Stimulated activated CD8-positive, alpha-beta memory T cell treated with anti-CD3 and anti-CD28 coated beads, Interleukin-15, amount 100 ng/mL, for 1 hour (primary cell): ENCODE measurements around the gene BAHD1.

ENCODE experiments used
- DNase-seq: peaks from one replicate; pipeline ENCODE4 v3.0.0-alpha.2; 2020; ENCODE audit warnings: low read depth

Gene BAHD1

GRCh38 chr15:40467261-40467615 is 26.5 kb downstream of the BAHD1 start:
- DNase-seq, result no peak

- DNase-seq, result no peak
Measured at GRCh38 chr15:40468898-40469331, 28.2 kb downstream of the BAHD1 start.

DNA sequence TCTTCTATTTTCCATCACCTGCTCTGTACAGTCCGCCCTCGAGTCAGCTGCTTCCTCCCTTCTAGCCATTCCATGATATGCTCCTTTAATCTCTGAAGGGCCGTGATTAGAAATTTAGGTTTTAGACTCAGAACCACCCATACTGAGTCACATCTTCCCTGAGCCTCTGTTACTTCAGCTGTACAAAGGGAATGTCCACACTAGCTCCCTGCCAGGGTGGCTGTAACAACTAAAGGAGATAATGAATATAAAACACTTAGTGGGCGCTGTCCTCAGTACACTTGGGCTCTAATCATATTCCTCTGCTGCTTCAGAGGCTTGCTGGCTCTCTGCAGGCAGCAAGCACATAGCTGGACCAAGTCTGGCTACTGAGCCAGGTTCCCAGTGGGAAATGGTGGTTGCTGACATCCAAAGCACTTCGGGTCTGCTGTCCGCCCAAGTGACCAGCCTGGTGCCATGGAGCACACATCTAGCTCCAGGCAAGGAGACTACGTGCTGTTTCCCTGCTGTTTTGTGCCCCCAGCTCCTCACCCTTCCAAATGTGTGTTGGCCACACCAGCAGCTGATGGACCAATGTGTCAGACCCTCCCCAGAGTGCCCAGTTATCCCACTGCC is 29.1 kb downstream of the BAHD1 start:
- DNase-seq, result no peak

- DNase-seq, result no peak
Measured at GRCh38 chr15:40470423-40471104, 29.8 kb downstream of the BAHD1 start, which contains the start of gene CHST14. Gene CHST14 (plus strand): TSS chr15:40470984. CDS start chr15:40471214, 230 bp downstream.

DNA sequence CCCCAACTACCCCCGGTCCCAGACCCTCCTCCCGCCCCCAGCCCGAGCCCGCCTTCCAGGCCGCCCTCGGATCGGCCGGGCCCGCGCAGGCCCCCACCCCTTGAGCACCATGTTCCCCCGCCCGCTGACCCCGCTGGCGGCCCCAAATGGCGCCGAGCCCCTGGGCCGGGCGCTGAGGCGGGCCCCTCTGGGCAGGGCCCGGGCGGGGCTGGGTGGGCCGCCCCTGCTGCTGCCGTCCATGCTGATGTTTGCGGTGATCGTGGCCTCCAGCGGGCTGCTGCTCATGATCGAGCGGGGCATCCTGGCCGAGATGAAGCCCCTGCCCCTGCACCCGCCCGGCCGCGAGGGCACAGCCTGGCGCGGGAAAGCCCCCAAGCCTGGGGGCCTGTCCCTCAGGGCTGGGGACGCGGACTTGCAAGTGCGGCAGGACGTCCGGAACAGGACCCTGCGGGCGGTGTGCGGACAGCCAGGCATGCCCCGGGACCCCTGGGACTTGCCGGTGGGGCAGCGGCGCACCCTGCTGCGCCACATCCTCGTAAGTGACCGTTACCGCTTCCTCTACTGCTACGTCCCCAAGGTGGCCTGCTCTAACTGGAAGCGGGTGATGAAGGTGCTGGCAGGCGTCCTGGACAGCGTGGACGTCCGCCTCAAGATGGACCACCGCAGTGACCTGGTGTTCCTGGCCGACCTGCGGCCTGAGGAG is 30.5 kb downstream of the BAHD1 start:
- no peak for DNase-seq

DNA sequence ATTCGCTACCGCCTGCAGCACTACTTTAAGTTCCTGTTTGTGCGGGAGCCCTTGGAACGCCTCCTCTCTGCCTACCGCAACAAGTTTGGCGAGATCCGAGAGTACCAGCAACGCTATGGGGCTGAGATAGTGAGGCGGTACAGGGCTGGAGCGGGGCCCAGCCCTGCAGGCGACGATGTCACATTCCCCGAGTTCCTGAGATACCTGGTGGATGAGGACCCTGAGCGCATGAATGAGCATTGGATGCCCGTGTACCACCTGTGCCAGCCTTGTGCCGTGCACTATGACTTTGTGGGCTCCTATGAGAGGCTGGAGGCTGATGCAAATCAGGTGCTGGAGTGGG is 31.0 kb downstream of the BAHD1 start:
- DNase-seq, result no peak

GRCh38 chr15:40472171-40472727 is 31.5 kb downstream of the BAHD1 start:
- no peak for DNase-seq

DNA sequence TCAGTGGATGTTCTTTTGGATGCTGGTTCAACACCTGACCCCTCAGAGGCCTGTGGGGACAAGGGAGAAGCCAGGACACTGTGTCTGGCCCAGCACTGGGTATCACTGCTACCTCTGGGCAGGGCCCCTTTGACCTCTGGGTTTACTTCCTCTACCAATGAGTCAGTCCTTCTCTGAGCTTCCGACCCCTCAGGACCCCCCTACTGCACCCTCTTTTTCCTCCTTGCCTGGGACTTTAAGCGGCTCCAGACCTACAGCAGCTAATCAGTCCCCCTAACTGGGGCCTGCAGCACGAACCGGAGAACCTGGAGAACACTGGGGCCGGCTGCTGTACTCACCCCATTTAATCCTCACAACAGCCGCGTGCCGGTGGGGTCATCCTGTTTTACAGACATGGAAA is 33.8 kb downstream of the BAHD1 start:
- no peak for DNase-seq

- no peak for DNase-seq
Measured at GRCh38 chr15:40477642-40478327, 37.0 kb downstream of the BAHD1 start.

GRCh38 chr15:40479024-40479423 is 38.3 kb downstream of the BAHD1 start:
- DNase-seq, result no peak

DNA sequence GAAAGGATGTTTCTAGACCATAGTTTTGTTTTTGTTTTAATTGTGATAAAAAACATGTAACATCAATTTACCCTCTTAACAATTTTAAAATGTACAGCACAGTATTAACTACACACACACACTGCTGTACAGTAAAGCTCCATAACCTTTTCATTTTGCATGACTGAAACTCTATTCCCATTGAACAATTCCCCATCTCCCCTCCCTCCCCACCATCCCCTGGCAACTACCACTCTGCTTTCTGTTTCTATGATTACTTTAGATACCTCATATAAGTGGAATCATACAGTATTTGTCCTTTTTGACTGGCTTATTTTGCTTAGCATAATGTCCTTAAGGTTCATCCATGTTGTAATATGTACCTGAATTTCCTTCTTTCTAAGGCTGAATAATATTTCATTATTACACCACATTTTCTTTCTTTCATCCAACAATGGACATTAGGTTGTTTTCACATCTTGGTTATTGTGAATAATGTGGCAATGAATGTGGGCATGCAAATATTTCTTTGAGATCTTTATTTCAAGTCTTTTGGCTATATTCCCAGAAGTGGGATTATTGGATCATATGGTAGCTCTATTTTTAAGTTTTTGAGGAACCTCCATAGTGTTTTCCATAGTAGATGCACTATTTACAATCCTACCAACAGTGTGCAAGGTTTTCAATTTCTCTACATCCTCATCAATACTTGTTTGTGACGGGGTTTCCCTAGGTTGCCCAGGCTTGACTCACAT is 40.8 kb downstream of the BAHD1 start:
- no peak for DNase-seq

DNA sequence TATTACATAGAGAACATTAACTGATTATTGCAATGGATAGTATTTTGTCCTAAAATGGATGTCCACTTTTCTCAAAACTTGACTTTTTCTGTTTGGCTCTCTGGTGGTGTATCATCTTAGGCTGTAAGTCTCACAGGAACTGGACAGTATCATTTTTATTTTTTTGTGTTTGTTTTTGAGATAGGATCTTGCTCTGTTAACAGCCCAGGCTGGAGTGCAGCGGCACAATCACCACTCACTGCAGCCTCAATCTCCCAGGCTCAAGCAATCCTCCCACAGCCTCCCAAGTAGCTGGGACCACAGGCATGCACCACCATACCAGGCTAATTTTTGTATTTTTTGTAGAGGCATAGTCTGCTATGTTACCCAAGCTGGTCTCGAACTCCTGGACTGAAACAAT is 43.2 kb downstream of the BAHD1 start:
- no peak for DNase-seq

DNA sequence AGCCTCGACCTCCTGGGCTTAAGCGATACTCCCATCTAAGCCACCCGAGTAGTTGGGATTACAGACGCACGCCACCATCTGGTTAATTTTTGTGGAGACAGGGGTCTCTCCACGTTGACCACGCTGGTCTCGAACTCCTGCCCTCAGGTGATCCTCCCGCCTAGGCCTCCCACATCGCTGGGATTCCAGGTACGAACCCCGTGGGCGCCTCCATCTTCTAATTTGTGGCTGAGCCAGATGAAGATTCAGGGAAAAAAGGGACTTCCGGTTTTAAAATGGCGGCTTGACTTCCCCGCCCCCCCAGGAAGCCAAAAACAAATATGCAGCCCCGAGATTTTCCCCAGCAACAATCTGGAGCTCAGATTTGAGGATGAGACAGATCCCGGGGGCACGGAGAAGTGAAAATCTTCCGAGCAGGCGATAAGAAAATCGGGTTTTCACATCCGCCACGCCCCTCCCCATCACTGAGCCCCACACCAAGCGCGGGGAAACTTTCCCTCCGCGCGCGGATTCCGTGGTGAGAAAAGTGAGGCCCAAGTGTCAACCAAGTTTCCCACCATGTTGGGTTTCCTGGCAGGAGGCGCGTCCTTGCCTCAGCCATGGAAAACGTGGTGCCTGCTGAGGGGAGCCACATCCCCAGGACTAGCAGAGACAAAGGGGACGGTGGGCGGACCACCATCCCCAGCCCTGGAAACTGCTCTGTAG is 45.5 kb downstream of the BAHD1 start:
- DNase-seq, result no peak

DNA sequence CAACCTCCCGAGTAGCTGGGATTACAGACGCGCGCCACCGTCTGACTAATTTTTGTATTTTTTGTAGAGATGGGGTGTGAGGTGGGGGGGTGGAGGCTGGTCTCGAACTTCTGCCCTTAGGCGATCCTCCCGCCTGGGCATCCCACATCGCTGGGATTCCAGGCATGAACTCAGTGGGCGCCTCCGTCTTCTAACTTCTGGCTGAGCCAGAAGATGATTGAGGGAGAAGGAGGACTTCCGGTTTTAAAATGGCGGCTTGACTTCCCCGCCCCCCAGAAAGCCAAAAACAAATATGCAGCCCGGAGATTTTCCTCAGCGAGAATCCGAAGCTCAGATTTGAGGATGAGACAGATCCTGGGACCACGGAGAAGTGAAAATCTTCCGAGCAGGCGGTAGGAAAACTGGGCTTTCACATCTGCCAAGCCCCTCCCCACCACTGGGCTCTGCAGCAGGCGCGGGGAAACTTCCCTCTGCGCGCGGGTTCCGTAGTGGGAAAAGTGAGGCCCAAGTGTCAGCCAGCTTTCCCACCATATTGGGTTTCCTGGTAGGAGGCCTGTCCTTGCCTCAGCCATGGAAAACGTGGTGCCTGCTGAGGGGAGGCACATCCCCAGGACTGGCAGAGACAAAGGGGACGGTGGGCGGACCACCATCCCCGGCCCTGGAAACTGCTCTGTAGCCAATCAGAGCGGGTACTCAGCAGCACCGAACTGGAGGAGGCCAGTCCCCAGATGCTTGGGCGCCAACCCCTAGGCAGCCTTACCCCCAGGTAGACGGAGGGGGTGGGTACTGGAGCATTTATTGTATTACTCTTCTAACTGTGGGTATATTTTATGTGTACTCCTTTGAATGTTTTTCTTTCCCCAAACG is 47.3 kb downstream of the BAHD1 start:
- no peak for DNase-seq

DNA sequence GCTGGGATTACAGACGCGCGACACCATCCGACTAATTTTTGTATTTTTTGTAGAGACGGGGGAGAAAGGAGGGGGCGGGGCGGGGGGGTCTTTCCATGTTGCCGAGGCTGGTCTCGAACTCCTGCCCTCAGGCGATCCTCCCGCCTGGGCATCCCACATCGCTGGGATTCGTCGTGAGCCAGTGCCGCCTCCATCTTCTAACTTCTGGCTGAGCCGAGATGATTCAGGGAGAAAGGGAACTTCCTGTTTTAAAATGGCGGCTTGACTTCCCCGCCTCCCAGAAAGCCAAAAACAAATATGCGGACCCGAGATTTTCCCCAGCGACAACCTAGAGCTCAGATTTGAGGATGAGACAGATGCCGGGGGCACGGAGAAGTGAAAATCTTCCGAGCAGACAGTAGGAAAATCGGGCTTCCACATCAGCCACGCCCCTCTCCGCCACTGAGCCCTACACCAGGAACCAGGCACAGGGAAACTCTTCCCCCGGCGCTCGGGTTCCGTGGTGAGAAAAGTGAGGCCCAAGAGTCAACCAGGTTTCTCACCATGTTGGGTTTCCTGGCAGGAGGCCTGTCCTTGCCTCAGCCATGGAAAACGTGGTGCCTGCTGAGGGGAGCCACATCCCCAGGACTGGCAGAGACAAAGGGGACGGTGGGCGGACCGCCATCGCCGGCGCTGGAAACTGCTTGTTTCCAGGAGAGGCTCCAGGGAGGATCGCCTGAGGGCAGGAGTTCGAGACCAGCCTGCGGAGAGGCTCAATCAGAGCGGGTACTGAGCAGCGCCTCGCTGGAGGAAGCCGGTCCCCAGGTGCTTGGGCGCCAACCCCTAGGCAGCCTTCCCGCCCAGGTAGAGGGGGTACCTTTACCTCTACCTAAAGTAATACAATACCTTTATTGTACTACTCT is 48.8 kb downstream of the BAHD1 start:
- DNase-seq, result no peak

GRCh38 chr15:40493089-40493840 is 52.5 kb downstream of the BAHD1 start:
- DNase-seq, result peak; percentile 6

DNA sequence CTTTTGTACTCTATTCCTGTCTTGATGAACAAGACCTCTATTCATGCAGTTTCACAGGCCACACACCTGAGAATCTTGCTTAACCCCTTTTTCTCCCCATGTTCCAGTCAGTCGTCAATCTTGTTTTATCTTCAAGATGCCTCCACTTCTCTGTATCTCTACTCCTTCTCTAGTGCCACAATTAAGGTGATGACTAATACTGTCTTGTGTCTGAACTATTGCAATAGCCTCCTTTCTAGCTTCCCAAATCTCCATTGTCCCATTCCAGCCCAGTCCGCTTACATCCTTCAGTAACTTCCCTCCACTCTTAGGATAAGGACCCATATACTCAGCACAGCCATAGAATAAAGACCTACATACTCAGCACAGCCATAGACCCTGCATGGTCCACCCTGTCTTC is 54.8 kb downstream of the BAHD1 start:
- no peak for DNase-seq

DNA sequence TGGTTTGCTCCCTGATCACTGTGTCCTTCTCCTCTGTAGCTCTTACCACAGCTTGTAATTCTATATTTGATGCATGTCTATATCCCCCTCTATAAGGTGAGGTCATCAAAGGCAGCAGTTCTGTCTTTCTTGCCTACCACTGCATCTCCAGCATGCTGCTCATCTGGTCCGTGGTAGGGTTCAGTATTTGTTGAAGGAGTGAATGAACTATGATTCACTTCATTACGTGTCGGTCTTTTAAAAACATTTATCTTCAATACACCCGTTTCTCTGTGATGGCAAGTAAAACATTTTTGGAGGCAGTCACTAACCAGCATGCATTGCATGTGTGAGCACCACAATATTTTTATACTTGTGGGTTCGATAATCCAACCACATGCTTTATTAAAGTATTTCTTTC is 57.7 kb downstream of the BAHD1 start:
- no peak for DNase-seq
